HepG2 (cell line): ENCODE results near the gene ADD2. TPM values are rescaled to one million over a fixed set of nuclear protein-coding genes. Genes with fewer than 3 reads are reported as not detected.

Experiments used
- ADNP ChIP-seq: sonication (generic); formaldehyde crosslinking; IDR thresholded peaks from 2 replicates; pipeline ENCODE4 v1.4.0; 2020; ENCODE audit warnings: missing genetic modification reagents
- ELF4 ChIP-seq: sonication (generic); formaldehyde crosslinking; IDR thresholded peaks from 2 replicates; pipeline ENCODE4 v1.5.0; 2020; ENCODE audit warnings: missing genetic modification reagents, mild to moderate bottlenecking, moderate library complexity, borderline replicate concordance
- KDM5A ChIP-seq: fragments of 200-600 bp; sonication (generic); IDR thresholded peaks from 2 replicates; pipeline ENCODE4 v1.7.0; 2018; ENCODE audit warnings: antibody characterized with exemption, mild to moderate bottlenecking, low read length, borderline replicate concordance
- KDM5B ChIP-seq: sonication (generic); formaldehyde crosslinking; IDR thresholded peaks from 2 replicates; pipeline ENCODE4 v1.4.0; 2020; ENCODE audit warnings: missing genetic modification reagents, mild to moderate bottlenecking, borderline replicate concordance
- RXRA ChIP-seq: sonication (generic); formaldehyde crosslinking; IDR thresholded peaks from 2 replicates; pipeline ENCODE4 v1.5.1; 2020; ENCODE audit warnings: missing genetic modification reagents
- SP2 ChIP-seq: sonication (generic); formaldehyde crosslinking; IDR thresholded peaks from 2 replicates; pipeline ENCODE4 v1.5.1; 2020; ENCODE audit warnings: mild to moderate bottlenecking, missing genetic modification reagents
- TP53 ChIP-seq: sonication (generic); formaldehyde crosslinking; conservative IDR thresholded peaks from 2 replicates; pipeline ENCODE4 v1.4.0; 2020; ENCODE audit warnings: missing genetic modification reagents
- TRIM24 ChIP-seq: sonication (generic); formaldehyde crosslinking; IDR thresholded peaks from 2 replicates; pipeline ENCODE4 v1.8.0; 2022; ENCODE audit warnings: mild to moderate bottlenecking, missing genetic modification reagents
- ZBTB1 ChIP-seq: sonication (generic); formaldehyde crosslinking; IDR thresholded peaks from 2 replicates; pipeline ENCODE4 v1.4.0; 2020; ENCODE audit warnings: missing genetic modification reagents, borderline replicate concordance
- ZBTB21 ChIP-seq: sonication (generic); formaldehyde crosslinking; IDR thresholded peaks from 2 replicates; pipeline ENCODE4 v1.4.0; 2020; ENCODE audit warnings: missing genetic modification reagents
- ZFP36L1 ChIP-seq: sonication (generic); formaldehyde crosslinking; IDR thresholded peaks from 2 replicates; pipeline ENCODE4 v1.8.0; 2022; ENCODE audit warnings: mild to moderate bottlenecking, missing genetic modification reagents, moderate library complexity
- ZNF24 ChIP-seq: fragments of 450-650 bp; IDR thresholded peaks from 2 replicates; pipeline ENCODE4 v1.6.1; 2017; ENCODE audit warnings: antibody characterized with exemption, mild to moderate bottlenecking
- ZNF264 ChIP-seq: sonication (generic); formaldehyde crosslinking; IDR thresholded peaks from 2 replicates; pipeline ENCODE4 v1.4.0; 2020; ENCODE audit warnings: missing genetic modification reagents
- ZNF547 ChIP-seq: sonication (generic); formaldehyde crosslinking; IDR thresholded peaks from 2 replicates; pipeline ENCODE4 v1.5.1; 2020; ENCODE audit warnings: mild to moderate bottlenecking, missing genetic modification reagents
- ZNF746 ChIP-seq: sonication (generic); formaldehyde crosslinking; IDR thresholded peaks from 2 replicates; pipeline ENCODE4 v1.8.0; 2022; ENCODE audit warnings: mild to moderate bottlenecking, missing genetic modification reagents
- polyA plus RNA-seq, 8 experiments: library from polyadenylated mRNA; depleted of rRNA in 3 of 8; stranded (reverse) in 7 of 8; unstranded in 1 of 8; fragments of >200 nt; fragmentation: Illumina TruSeq in 4 of 8; extraction: Trizol in 4 of 8; gene quantifications; 2 replicates each; pipeline versions ENCODE4 v1.2.1 to v1.2.3, GENCODE V29; 2011 to 2016; ENCODE audit warnings: low read depth in 4 of 8, missing spikeins in 1 of 8, mixed read lengths in 1 of 8; ENCODE audit not compliant: insufficient read depth in 1 of 8
- total RNA-seq, 5 experiments: library from RNA; depleted of rRNA; stranded (reverse); fragments of >200 nt; fragmentation: Illumina TruSeq; extraction: Trizol; gene quantifications; 2 replicates each; pipeline ENCODE4 v1.2.3, GENCODE V29; 2016; ENCODE audit warnings: low read depth in 1 of 5
- TF ChIP-seq, protein P1 (sequence below): sonication (generic); formaldehyde crosslinking; IDR thresholded peaks from 2 replicates; pipeline ENCODE4 v1.4.0; 2020; ENCODE audit warnings: missing genetic modification reagents
- TF ChIP-seq, protein P2 (sequence below): sonication (generic); formaldehyde crosslinking; IDR thresholded peaks from 2 replicates; pipeline ENCODE4 v1.5.0; 2020; ENCODE audit warnings: mild to moderate bottlenecking, missing genetic modification reagents
- TF ChIP-seq, protein P3 (sequence below), 2 experiments: fragments of 450-650 bp in 1 of 2; sonication (generic) in 1 of 2; formaldehyde crosslinking; IDR thresholded peaks; 2 replicates each; pipeline versions ENCODE4 v1.5.0 to v1.8.0; 2020 to 2022; ENCODE audit warnings: mild to moderate bottlenecking in 1 of 2, missing genetic modification reagents in 1 of 2
- TF ChIP-seq, protein P4 (sequence below): sonication (generic); formaldehyde crosslinking; IDR thresholded peaks from 2 replicates; pipeline ENCODE4 v1.4.0; 2020; ENCODE audit warnings: missing genetic modification reagents
- TF ChIP-seq, protein P5 (sequence below): sonication (generic); formaldehyde crosslinking; IDR thresholded peaks from 2 replicates; pipeline ENCODE4; 2020; ENCODE audit warnings: missing genetic modification reagents, mild to moderate bottlenecking, borderline replicate concordance

The ADD2 gene
- total and polyA plus RNA-seq, 2 of the 13 experiments (the other 11 are each of a cell fraction or from before 2014, with no cell fraction given) = 0.05 to 0.13 TPM

DNA sequence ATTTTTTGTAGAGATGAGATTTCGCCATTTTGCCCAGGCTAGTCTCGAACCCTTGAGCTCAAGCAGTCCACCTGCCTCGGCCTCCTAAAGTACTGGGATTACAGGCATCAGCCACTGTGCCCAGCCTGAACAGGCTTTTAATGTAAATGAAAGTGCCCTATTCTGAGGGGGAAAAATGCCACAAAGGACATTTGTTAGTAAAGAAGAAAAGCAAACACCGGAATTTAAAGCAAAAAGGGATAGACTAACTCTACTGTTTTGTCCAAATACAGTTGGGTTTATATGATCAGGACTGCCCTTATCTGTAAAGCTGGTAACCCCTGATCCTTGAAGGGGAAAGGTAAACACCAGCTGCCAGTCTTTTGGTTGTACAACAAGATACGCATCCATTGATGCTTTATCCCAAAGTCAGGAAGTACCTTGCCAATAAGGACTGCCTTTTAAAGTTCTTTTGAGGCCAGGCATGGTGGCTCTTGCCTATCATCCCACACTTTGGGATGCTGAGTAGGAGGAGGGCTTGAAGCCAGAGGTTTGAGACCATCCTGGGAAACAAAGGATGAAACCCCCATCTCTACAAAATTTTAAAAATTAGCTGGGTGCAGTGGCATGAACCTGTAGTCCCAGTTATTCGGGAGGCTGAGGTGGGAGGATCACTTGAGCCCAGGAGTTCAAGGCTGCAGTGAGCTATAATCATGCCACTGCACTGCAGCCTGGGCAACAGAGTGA lies 39.3 kb upstream of the ADD2 start (continued):
- TF ChIP-seq, protein P1, sequence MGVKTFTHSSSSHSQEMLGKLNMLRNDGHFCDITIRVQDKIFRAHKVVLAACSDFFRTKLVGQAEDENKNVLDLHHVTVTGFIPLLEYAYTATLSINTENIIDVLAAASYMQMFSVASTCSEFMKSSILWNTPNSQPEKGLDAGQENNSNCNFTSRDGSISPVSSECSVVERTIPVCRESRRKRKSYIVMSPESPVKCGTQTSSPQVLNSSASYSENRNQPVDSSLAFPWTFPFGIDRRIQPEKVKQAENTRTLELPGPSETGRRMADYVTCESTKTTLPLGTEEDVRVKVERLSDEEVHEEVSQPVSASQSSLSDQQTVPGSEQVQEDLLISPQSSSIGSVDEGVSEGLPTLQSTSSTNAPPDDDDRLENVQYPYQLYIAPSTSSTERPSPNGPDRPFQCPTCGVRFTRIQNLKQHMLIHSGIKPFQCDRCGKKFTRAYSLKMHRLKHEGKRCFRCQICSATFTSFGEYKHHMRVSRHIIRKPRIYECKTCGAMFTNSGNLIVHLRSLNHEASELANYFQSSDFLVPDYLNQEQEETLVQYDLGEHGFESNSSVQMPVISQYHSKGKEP = no peak
- TF ChIP-seq SP2 (no peak), ZNF264 (peak; percentile 73; the same call in 1 of the 2 replicates), KDM5B (CRISPR knock-in tag) (no peak), RXRA (CRISPR knock-in tag) (peak; percentile 92; the same call in 1 of the 2 replicates), ZNF547 (CRISPR knock-in tag) (no peak), TRIM24 (CRISPR knock-in tag) (no peak), KDM5A (no peak), ZNF24 (no peak), ADNP (CRISPR knock-in tag) (peak; percentile 93), ZBTB1 (CRISPR knock-in tag) (no peak), ELF4 (CRISPR knock-in tag) (peak; percentile 84; the same call in 1 of the 2 replicates), ZFP36L1 (CRISPR knock-in tag) (no peak), ZBTB21 (CRISPR knock-in tag) (no peak), ZNF746 (CRISPR knock-in tag) (peak; percentile 84; the same call in 1 of the 2 replicates), TP53 (CRISPR knock-in tag) (peak; percentile 81)
- TF ChIP-seq, protein P2, sequence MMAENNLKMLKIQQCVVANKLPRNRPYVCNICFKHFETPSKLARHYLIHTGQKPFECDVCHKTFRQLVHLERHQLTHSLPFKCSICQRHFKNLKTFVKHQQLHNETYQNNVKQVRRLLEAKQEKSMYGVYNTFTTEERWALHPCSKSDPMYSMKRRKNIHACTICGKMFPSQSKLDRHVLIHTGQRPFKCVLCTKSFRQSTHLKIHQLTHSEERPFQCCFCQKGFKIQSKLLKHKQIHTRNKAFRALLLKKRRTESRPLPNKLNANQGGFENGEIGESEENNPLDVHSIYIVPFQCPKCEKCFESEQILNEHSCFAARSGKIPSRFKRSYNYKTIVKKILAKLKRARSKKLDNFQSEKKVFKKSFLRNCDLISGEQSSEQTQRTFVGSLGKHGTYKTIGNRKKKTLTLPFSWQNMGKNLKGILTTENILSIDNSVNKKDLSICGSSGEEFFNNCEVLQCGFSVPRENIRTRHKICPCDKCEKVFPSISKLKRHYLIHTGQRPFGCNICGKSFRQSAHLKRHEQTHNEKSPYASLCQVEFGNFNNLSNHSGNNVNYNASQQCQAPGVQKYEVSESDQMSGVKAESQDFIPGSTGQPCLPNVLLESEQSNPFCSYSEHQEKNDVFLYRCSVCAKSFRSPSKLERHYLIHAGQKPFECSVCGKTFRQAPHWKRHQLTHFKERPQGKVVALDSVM (CRISPR knock-in tag) = peak; percentile 89
- TF ChIP-seq, protein P3, sequence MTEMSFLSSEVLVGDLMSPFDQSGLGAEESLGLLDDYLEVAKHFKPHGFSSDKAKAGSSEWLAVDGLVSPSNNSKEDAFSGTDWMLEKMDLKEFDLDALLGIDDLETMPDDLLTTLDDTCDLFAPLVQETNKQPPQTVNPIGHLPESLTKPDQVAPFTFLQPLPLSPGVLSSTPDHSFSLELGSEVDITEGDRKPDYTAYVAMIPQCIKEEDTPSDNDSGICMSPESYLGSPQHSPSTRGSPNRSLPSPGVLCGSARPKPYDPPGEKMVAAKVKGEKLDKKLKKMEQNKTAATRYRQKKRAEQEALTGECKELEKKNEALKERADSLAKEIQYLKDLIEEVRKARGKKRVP (CRISPR knock-in tag; IDR thresholded peaks at IDR 0.05) = peak in 1 of 2 experiments; percentile 53; a peak in 1 of 4 replicates
- TF ChIP-seq, protein P4, sequence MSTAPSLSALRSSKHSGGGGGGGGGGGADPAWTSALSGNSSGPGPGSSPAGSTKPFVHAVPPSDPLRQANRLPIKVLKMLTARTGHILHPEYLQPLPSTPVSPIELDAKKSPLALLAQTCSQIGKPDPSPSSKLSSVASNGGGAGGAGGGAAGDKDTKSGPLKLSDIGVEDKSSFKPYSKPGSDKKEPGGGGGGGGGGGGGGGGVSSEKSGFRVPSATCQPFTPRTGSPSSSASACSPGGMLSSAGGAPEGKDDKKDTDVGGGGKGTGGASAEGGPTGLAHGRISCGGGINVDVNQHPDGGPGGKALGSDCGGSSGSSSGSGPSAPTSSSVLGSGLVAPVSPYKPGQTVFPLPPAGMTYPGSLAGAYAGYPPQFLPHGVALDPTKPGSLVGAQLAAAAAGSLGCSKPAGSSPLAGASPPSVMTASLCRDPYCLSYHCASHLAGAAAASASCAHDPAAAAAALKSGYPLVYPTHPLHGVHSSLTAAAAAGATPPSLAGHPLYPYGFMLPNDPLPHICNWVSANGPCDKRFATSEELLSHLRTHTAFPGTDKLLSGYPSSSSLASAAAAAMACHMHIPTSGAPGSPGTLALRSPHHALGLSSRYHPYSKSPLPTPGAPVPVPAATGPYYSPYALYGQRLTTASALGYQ (CRISPR knock-in tag) = peak; percentile 99
- TF ChIP-seq, protein P5, sequence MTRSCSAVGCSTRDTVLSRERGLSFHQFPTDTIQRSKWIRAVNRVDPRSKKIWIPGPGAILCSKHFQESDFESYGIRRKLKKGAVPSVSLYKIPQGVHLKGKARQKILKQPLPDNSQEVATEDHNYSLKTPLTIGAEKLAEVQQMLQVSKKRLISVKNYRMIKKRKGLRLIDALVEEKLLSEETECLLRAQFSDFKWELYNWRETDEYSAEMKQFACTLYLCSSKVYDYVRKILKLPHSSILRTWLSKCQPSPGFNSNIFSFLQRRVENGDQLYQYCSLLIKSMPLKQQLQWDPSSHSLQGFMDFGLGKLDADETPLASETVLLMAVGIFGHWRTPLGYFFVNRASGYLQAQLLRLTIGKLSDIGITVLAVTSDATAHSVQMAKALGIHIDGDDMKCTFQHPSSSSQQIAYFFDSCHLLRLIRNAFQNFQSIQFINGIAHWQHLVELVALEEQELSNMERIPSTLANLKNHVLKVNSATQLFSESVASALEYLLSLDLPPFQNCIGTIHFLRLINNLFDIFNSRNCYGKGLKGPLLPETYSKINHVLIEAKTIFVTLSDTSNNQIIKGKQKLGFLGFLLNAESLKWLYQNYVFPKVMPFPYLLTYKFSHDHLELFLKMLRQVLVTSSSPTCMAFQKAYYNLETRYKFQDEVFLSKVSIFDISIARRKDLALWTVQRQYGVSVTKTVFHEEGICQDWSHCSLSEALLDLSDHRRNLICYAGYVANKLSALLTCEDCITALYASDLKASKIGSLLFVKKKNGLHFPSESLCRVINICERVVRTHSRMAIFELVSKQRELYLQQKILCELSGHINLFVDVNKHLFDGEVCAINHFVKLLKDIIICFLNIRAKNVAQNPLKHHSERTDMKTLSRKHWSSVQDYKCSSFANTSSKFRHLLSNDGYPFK (CRISPR knock-in tag) = no peak
